NCI-H345 (cell line): ENCODE results near the gene APOB.

Source experiments
- DNase-seq: peaks from one replicate; lab custom pipeline; 2025; lab: John Stamatoyannopoulos, UW

Gene APOB

GRCh38 chr2:21019000-21019677 lies 24.7 kb downstream of the APOB start:
- DNase-seq, result no peak

- DNase-seq, result no peak
Measured at GRCh38 chr2:21018290-21018689, 25.6 kb downstream of the APOB start.

- no peak for DNase-seq
Measured at GRCh38 chr2:21017748-21018276, 26.1 kb downstream of the APOB start.

- DNase-seq, result no peak
Measured at GRCh38 chr2:21015281-21015645, 28.6 kb downstream of the APOB start.

GRCh38 chr2:21014364-21015280 lies 29.3 kb downstream of the APOB start:
- no peak for DNase-seq

- DNase-seq, result no peak
Measured at GRCh38 chr2:21013043-21013816, 30.6 kb downstream of the APOB start.

GRCh38 chr2:21012557-21012937 lies 31.3 kb downstream of the APOB start:
- DNase-seq, result no peak

- no peak for DNase-seq
Measured at GRCh38 chr2:21011876-21012556, 31.9 kb downstream of the APOB start.

- DNase-seq, result no peak
Measured at GRCh38 chr2:21011453-21011852, 32.4 kb downstream of the APOB start.

- no peak for DNase-seq
Measured at GRCh38 chr2:21010813-21011439, 32.9 kb downstream of the APOB start.

- no peak for DNase-seq
Measured at GRCh38 chr2:21009662-21010225, 34.1 kb downstream of the APOB start.

GRCh38 chr2:21008790-21009661 lies 34.8 kb downstream of the APOB start:
- no peak for DNase-seq

GRCh38 chr2:21008014-21008789 lies 35.7 kb downstream of the APOB start:
- DNase-seq, result no peak

- DNase-seq, result no peak
Measured at GRCh38 chr2:21007129-21008013, 36.5 kb downstream of the APOB start.

- DNase-seq, result no peak
Measured at GRCh38 chr2:21006423-21007128, 37.3 kb downstream of the APOB start.

GRCh38 chr2:21005700-21006422 lies 38.0 kb downstream of the APOB start:
- DNase-seq, result no peak
